G401 (cell line): Measurements from ENCODE around the gene ABCB1. TPM values are rescaled to one million over a fixed set of nuclear protein-coding genes. Genes with fewer than 3 reads are reported as not detected.

Source experiments
- total RNA-seq: library from RNA; depleted of rRNA; stranded (reverse); fragments of >200 nt; shearing (Covaris generic); gene quantifications from 2 replicates; pipeline ENCODE4 v1.2.3, GENCODE V29; 2014; rRNA removed

ABCB1 gene
- total RNA-seq, 1 experiment from 2014 or later: not detected

Other genes with a start within 250 kb of the ABCB1 start
- not detected in 2 replicates for gene ABCB4, start 125.2 kb downstream of the ABCB1 start, total RNA-seq
- not detected in 2 replicates for gene RUNDC3B, start 27.5 kb upstream of the ABCB1 start, total RNA-seq